Kidney (tissue), 14 donors: ENCODE measurements around the gene GRK2. TPM values are rescaled to one million over a fixed set of nuclear protein-coding genes. Genes with fewer than 3 reads are reported as not detected.
A peak's percentile ranks its signal among the peaks of the same experiment; 100 is the strongest.

Experiments used
- DNase-seq, 5 donors: peaks; one replicate each; pipeline ENCODE4 v3.0.0-alpha.2; 2013 to 2020
- FAIRE-seq: peaks from 2 replicates; lab custom pipeline; 2012; peaks lifted over from hg19 to GRCh38; lab: Jason Lieb, UNC
- H3K27ac ChIP-seq, 2 donors: one replicate each; pipeline ENCODE4 v1.7.0; 2013; ENCODE audit warnings: low read depth in 2 of 2, low read length in 2 of 2, inconsistent platforms in 1 of 2
- H3K27me3 ChIP-seq: one replicate; pipeline ENCODE4 v1.7.1; 2013; ENCODE audit warnings: low read length, inconsistent platforms; ENCODE audit not compliant: control insufficient read depth, insufficient read depth
- H3K36me3 ChIP-seq, 3 donors: one replicate each; pipeline versions ENCODE4 v1.7.0 to v1.7.1; 2013; ENCODE audit warnings: low read length in 3 of 3, control low read depth in 1 of 3, inconsistent platforms in 1 of 3; ENCODE audit not compliant: insufficient read depth in 3 of 3, control insufficient read depth in 2 of 3
- H3K4me1 ChIP-seq, 3 donors: one replicate each; pipeline versions ENCODE4 v1.7.0 to v1.7.1; 2013; ENCODE audit warnings: low read length in 3 of 3, inconsistent platforms in 1 of 3, low read depth in 1 of 3; ENCODE audit not compliant: control insufficient read depth in 2 of 3, insufficient read depth in 2 of 3
- H3K4me3 ChIP-seq, 3 donors: one replicate each; pipeline versions ENCODE4 v1.7.0 to v1.8.1; 2013; ENCODE audit warnings: low read length in 3 of 3, control low read depth in 1 of 3, inconsistent platforms in 1 of 3
- H3K9ac ChIP-seq, 3 donors: one replicate each; pipeline versions ENCODE4 v1.7.0 to v1.7.1; 2013; ENCODE audit warnings: low read length in 3 of 3, control low read depth in 1 of 3, inconsistent platforms in 1 of 3
- H3K9me3 ChIP-seq, 3 donors: one replicate each; pipeline versions ENCODE4 v1.7.0 to v1.7.1; 2013; ENCODE audit warnings: low read length in 3 of 3, control low read depth in 1 of 3, inconsistent platforms in 1 of 3; ENCODE audit not compliant: control insufficient read depth in 2 of 3, insufficient read depth in 1 of 3
- intact Hi-C: fragments of 100-400 bp; cut with DNase I; formaldehyde crosslinking; loops from one replicate; pipeline ENCODE4 v1.11.1; 2022
- polyA plus RNA-seq: library from polyadenylated mRNA; stranded (reverse); fragments of 350-450 nt; fragmentation: Illumina TruSeq; extraction: RNeasy Lipid Tissue Mini Kit (QIAGEN cat#74804); gene quantifications from one replicate; pipeline ENCODE4 v1.2.3, GENCODE V29; 2014; ENCODE audit warnings: low read depth, low replicate concordance; ENCODE audit not compliant: insufficient read depth
- total RNA-seq: library from RNA; stranded (reverse); fragmentation: NEBNext Ultra II Directional; extraction: Animal tissue kit (Norgen Biotek cat#: 25700); gene quantifications from one replicate; pipeline ENCODE4 v1.2.1, GENCODE V29; 2021
- TF ChIP-seq, protein P1 (sequence below): IDR thresholded peaks from 3 replicates; pipeline ENCODE4 v1.5.1; 2012; ENCODE audit warnings: mild to moderate bottlenecking, moderate library complexity, borderline replicate concordance; ENCODE audit not compliant: insufficient read depth; ENCODE audit errors: extremely low read depth
- donor health status: control.
- donor health status: control.
- donor health status: control.
- donor health status: control.
- donor health status: control.
- donor health status: DM: yes; HTN: yes; CAD: no.
- donor health status: Normal renal cell carcinoma (clear cell type).

Gene GRK2
- total and polyA plus RNA-seq, 2 donors from 2014 or later, result 28.2 to 80.8 TPM

DNA sequence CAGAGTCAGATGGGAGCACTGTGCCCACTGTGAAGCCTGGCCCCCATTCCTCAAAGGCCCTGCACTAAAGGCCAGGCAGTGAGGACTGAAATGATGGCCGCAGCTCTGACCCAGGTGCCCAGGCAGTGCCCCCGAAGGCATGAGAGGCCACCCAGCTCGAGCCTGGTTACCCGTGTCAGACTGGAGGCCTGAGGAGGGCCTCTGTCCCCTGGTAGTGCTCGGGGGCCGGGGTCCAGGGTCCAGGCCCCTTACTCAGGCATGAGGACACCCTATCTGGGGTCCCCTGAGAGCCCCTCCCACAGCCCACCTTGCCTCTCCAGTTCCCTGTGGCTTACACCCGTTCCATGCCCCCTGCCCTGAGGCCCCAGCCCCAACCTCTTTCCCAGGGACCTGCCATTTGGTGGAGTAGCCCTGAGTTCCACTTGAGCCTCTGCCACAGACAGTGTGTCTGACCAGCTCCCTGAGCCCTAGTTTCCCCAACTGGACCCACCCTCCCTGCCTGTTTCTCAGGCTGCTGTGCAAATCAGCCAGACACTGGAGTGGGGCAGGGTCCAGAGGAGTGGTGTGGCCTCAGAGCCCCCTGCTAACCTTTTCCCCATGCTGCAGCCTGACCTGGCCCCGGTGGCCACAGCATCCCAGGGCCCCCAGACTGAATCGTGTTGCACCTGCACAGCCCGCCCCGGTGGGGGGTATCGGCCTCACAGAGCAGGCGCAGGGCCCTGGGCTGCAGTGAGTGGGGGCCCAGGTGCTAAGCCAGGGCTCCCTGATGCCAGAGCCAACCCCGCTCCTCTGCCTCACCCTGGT is 12.1 kb downstream of the GRK2 start:
- TF ChIP-seq, protein P1, sequence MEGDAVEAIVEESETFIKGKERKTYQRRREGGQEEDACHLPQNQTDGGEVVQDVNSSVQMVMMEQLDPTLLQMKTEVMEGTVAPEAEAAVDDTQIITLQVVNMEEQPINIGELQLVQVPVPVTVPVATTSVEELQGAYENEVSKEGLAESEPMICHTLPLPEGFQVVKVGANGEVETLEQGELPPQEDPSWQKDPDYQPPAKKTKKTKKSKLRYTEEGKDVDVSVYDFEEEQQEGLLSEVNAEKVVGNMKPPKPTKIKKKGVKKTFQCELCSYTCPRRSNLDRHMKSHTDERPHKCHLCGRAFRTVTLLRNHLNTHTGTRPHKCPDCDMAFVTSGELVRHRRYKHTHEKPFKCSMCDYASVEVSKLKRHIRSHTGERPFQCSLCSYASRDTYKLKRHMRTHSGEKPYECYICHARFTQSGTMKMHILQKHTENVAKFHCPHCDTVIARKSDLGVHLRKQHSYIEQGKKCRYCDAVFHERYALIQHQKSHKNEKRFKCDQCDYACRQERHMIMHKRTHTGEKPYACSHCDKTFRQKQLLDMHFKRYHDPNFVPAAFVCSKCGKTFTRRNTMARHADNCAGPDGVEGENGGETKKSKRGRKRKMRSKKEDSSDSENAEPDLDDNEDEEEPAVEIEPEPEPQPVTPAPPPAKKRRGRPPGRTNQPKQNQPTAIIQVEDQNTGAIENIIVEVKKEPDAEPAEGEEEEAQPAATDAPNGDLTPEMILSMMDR, result no peak

GRCh38 chr11:67278939-67279588 is 12.8 kb downstream of the GRK2 start:
- Histone ChIP-seq H3K27ac (no peak overlapping the region), H3K4me1 (peaks cover 0 to 36% (median 8%) of the 10 kb centered on the region in 3 donors), H3K36me3 (peaks cover 0 to 42% (median 20%) of the 10 kb centered on the region in 3 donors), H3K9me3 (no peaks in the 10 kb centered on the region), H3K4me3 (no peak overlapping the region), H3K9ac (no peak overlapping the region), H3K27me3 (no peaks in the 10 kb centered on the region)
- intact Hi-C loops, result no loop called here
- TF ChIP-seq, protein P1, result no peak
- FAIRE-seq (no peak), DNase-seq (peak in 2 of 5 donors; percentile 24 to 49)

More for the DNA sequence above, 12.1 kb downstream of the GRK2 start:
- intact Hi-C loops, result no loop called here
- Histone ChIP-seq H3K4me1 (peaks cover 0 to 40% (median 8%) of the 10 kb centered on the region in 3 donors), H3K4me3 (no peak overlapping the region), H3K27ac (peak overlapping the region; percentile 69 to 74), H3K36me3 (peaks cover 0 to 35% (median 15%) of the 10 kb centered on the region in 3 donors), H3K27me3 (no peaks in the 10 kb centered on the region), H3K9me3 (no peaks in the 10 kb centered on the region), H3K9ac (peak overlapping the region in 1 of 3 donors; percentile 8)
- peak in 2 of 5 donors; percentile 42 to 74 for DNase-seq
- FAIRE-seq, result no peak

- Histone ChIP-seq H3K4me3 (no peak overlapping the region), H3K9ac (no peak overlapping the region), H3K27me3 (no peaks in the 10 kb centered on the region), H3K36me3 (peaks cover 0 to 44% (median 23%) of the 10 kb centered on the region in 3 donors), H3K9me3 (no peaks in the 10 kb centered on the region), H3K4me1 (peaks cover 0 to 32% (median 8%) of the 10 kb centered on the region in 3 donors), H3K27ac (no peak overlapping the region)
- TF ChIP-seq, protein P1, result no peak
- FAIRE-seq (no peak), DNase-seq (peak in 2 of 5 donors; percentile 30 to 74)
- intact Hi-C loops, result no loop called here
Measured at GRCh38 chr11:67279589-67280340, 13.5 kb downstream of the GRK2 start.
